ENCODE data around the gene N4BP3.

DNA sequence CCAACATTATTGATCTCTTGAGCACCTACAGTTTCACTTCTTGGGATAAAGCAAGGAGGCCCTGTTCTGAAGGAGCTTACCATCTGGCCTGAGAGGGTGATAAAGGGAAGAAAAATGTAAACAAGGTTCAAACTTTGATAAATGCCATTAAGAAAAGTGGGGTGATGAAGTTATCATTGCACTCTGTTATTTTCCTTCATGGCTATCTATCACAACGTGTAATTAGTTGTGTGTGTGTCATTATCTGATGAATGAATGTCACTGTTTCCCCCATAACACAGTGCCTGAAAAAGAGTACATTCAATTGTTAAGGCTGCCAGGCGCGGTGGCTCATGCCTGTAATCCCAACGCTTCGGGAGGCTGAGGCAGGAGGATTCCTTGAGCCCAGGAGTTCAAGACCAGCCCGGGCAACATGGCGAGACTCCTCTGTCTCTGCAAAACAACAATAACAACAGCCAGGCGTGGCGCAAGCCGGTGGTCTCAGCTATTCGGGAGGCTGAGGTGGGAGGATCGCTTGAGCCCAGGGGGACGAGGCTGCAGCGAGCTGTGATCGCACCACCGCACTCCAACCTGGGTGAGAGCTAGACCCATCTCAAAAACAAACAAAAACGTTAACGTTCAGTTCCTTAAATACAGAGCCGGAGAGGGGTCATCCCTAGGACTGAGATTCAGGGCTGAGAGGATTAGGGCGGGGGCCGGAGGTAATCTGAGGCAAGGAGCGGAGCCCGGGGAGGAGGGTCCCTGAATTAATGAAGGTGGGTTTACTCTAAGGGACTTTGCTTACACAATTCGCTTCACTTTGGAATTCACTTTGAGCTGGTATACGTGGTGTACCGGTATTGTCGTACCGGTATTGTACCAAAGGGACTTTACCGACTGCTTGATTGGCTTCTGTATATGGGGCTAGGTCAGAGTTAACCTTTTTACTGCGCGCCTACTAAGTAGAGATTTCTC, 39.4 kb downstream of the N4BP3 start:
- TF ChIP-seq EZH2 (IDR thresholded peaks at IDR 0.05; ENCODE audit: borderline replicate concordance, low read length), result no peak
- TF ChIP-seq, protein P1, sequence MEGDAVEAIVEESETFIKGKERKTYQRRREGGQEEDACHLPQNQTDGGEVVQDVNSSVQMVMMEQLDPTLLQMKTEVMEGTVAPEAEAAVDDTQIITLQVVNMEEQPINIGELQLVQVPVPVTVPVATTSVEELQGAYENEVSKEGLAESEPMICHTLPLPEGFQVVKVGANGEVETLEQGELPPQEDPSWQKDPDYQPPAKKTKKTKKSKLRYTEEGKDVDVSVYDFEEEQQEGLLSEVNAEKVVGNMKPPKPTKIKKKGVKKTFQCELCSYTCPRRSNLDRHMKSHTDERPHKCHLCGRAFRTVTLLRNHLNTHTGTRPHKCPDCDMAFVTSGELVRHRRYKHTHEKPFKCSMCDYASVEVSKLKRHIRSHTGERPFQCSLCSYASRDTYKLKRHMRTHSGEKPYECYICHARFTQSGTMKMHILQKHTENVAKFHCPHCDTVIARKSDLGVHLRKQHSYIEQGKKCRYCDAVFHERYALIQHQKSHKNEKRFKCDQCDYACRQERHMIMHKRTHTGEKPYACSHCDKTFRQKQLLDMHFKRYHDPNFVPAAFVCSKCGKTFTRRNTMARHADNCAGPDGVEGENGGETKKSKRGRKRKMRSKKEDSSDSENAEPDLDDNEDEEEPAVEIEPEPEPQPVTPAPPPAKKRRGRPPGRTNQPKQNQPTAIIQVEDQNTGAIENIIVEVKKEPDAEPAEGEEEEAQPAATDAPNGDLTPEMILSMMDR (conservative IDR thresholded peaks at IDR 0.05 in 1 of 2, IDR thresholded peaks at IDR 0.05 in 1 of 2; ENCODE audit: extremely low read depth in 1 of 2, insufficient read depth in 1 of 2, low read depth in 1 of 2, low read length in 2 of 2), result no peak
